H7 (cell line): ENCODE measurements around the gene HES5. TPM values are rescaled to one million over a fixed set of nuclear protein-coding genes. Genes with fewer than 3 reads are reported as not detected.

Source experiments
- DNase-seq: peaks from one replicate; pipeline ENCODE4 v3.0.0; 2012
- H3K27me3 ChIP-seq: 2 replicates; pipeline ENCODE4 v1.6.0; 2011; ENCODE audit warnings: mild to moderate bottlenecking, low read length; ENCODE audit not compliant: control insufficient read depth, insufficient read depth
- H3K36me3 ChIP-seq: replicated peaks from 2 replicates; pipeline ENCODE4 v1.5.1; 2011; ENCODE audit warnings: low read length; ENCODE audit not compliant: control insufficient read depth, insufficient read depth
- H3K4me3 ChIP-seq: 2 replicates; pipeline ENCODE4 v1.5.1; 2011; ENCODE audit warnings: low read depth, mild to moderate bottlenecking, control low read depth, low read length, moderate library complexity; ENCODE audit not compliant: insufficient read depth
- total RNA-seq: library from RNA; depleted of rRNA; stranded (reverse); fragments of >200 nt; shearing (Covaris generic); gene quantifications from 2 replicates; pipeline ENCODE4 v1.2.3, GENCODE V29; 2014

The HES5 gene
- total RNA-seq, 1 experiment from 2014 or later = 0.07 TPM

DNA sequence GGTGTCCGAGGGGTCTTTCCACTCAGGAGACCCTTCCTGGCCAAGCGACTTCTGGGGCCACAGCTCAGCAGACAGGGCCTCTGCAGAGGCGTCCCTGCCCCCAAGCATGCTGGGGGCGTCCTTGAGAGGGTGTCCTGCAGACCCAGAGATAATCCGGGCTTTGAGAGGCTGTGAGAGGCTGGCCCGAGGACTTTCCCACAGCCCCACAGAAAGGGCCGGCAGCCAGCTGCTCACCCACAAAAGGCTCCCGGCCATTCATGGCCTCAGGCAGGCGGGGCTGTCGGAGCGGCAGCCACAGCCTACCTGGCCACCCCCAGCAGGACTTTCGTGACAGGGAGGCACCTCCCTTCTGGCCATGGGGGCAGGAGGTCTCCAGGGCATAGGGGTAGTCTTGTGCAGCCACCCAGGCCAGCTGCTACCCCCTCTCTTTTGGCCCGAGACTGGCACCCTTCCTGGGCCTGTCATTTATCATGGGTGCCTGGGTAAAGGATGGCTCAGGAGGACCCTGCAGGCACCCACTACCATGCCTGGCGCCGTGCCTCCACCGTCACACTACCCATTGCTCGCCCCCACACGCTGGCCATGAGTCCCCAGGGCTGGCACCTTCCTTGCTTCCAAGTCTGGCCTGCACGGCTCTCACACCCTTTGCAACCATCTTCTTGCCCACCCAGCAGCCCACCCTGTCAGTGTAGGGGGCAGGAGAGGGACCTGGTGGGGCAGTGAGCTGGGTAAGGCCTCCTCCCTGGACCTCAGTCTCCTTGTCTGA is 15.0 kb upstream of the HES5 start:
- Histone ChIP-seq H3K27me3 (peaks cover 13% of the 10 kb centered on the region), H3K4me3 (no peak overlapping the region), H3K36me3 (no peaks in the 10 kb centered on the region)
- peak; percentile 78 for DNase-seq

DNA sequence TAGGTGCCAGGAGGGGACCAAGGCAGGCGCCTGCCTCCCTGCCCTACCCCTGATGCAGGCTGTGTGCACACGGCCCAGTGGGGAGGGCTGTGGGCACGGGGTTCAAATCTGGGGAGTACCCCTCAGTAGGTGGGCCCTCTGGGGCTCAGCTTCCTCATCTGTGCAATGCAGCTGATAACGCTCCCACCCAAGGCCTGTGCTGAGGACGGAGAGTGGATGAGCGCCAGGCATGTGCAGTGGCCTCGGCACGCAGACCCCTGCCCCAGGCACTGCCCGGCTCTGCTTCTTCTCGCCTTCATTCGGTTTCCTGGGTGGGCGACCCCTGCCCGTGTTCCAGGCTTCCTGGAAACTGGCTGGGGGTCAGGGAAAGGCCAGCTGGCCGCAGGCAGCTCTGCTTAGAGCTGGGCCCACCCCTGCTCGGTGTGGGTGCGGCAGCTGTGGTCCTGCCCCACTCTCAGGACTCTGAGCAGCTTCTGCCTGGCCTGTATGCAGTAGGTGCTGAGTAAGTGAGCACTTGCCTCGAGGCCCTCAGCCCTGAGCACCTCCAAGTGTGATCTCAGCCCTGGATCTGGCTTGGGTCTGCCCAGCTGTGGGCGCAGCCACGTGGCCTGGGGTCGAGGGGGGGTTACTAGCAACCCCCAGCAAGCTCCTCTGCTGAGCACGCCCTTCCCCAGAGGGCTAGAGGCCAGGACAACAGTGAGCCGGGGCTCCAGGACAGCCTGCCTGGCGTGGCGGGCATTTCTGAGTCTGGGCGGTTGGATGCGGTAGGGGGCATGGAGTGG is 14.2 kb upstream of the HES5 start:
- Histone ChIP-seq H3K27me3 (peaks cover 15% of the 10 kb centered on the region), H3K4me3 (no peak overlapping the region), H3K36me3 (no peaks in the 10 kb centered on the region)
- no peak for DNase-seq

- H3K4me3 ChIP-seq = no peak overlapping the region
Measured at GRCh38 chr1:2543543-2544092, 13.6 kb upstream of the HES5 start.

GRCh38 chr1:2542246-2542915 is 12.3 kb upstream of the HES5 start:
- DNase-seq = no peak
- peaks cover 15% of the 10 kb centered on the region for H3K27me3 ChIP-seq
- H3K4me3 ChIP-seq = no peak overlapping the region
- no peaks in the 10 kb centered on the region for H3K36me3 ChIP-seq

More at GRCh38 chr1:2543543-2544092, 13.6 kb upstream of the HES5 start:
- Histone ChIP-seq H3K27me3 (peaks cover 15% of the 10 kb centered on the region), H3K36me3 (no peaks in the 10 kb centered on the region)
- DNase-seq = peak; percentile 79

DNA sequence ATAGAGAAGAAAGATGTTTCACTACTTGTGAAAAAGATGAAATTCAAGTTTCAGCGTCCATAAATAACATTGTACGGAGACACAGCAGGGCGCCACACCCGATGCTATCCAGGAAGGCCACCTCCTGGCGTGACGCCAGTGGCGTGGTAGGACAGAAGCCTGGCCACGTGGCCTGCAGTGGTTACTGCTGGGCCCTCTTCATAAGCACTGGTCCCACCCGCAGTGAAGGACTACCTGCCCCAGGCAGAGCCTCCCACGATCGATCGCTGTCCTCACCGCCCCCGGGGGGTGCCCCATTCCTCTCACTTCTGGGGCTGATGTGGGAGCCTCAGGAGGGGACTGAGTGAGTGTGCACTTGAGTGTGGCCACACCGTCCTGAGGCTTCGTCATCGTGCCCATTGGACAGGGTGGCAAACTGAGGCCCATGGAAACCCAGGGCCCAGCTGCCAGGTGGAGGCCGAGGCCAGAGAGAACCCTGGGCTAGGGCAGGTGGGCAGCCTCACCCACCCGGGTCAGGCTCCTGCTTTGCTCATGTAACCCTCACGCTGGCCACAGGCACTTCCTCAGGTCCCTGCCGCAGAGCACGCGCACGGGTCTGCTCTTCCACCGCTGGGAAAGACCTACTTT is 11.7 kb upstream of the HES5 start:
- Histone ChIP-seq H3K36me3 (no peaks in the 10 kb centered on the region), H3K27me3 (peaks cover 15% of the 10 kb centered on the region), H3K4me3 (no peak overlapping the region)
- DNase-seq = no peak

- Histone ChIP-seq H3K4me3 (peak overlapping the region; percentile 28), H3K27me3 (peaks cover 15% of the 10 kb centered on the region), H3K36me3 (no peaks in the 10 kb centered on the region)
- peak; percentile 92 for DNase-seq
Measured at GRCh38 chr1:2540816-2541492, 10.9 kb upstream of the HES5 start.

- DNase-seq = peak; percentile 87
- Histone ChIP-seq H3K36me3 (no peaks in the 10 kb centered on the region), H3K27me3 (peaks cover 19% of the 10 kb centered on the region), H3K4me3 (no peak overlapping the region)
Measured at GRCh38 chr1:2539312-2539907, 9.3 kb upstream of the HES5 start.

- no peak overlapping the region for H3K4me3 ChIP-seq
- DNase-seq = no peak
- peaks cover 19% of the 10 kb centered on the region for H3K27me3 ChIP-seq
- no peaks in the 10 kb centered on the region for H3K36me3 ChIP-seq
Measured at GRCh38 chr1:2538872-2539271, 8.8 kb upstream of the HES5 start.

- DNase-seq = no peak
- Histone ChIP-seq H3K36me3 (no peaks in the 10 kb centered on the region), H3K4me3 (no peak overlapping the region), H3K27me3 (peaks cover 19% of the 10 kb centered on the region)
Measured at GRCh38 chr1:2538376-2538775, 8.3 kb upstream of the HES5 start.

GRCh38 chr1:2537784-2538115 is 7.7 kb upstream of the HES5 start:
- Histone ChIP-seq H3K27me3 (peaks cover 22% of the 10 kb centered on the region), H3K4me3 (no peak overlapping the region), H3K36me3 (no peaks in the 10 kb centered on the region)
- no peak for DNase-seq

DNA sequence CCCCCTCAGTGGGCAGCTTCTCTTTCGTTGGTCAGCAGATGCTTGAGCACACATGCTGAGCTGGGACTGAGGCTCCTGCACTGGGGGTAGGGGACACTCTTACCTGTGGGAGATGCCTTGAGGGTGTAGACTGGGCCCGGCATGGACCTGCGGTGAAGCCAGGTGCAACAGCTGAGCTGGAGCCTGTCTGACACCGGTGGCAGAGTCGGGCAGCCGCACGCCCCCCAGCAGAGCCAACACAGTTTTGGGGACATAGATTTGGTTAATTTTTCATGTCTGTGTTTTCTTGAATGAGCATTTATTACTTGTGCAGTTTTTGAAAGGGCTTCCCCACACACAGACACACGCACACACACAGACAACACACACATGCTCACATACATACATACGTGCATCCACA is 5.9 kb upstream of the HES5 start:
- no peaks in the 10 kb centered on the region for H3K36me3 ChIP-seq
- DNase-seq = no peak
- peaks cover 31% of the 10 kb centered on the region for H3K27me3 ChIP-seq
- no peak overlapping the region for H3K4me3 ChIP-seq

- DNase-seq = peak; percentile 79
- H3K4me3 ChIP-seq = no peak overlapping the region
- H3K36me3 ChIP-seq = no peaks in the 10 kb centered on the region
- H3K27me3 ChIP-seq = peaks cover 35% of the 10 kb centered on the region
Measured at GRCh38 chr1:2535455-2535854, 5.4 kb upstream of the HES5 start.

DNA sequence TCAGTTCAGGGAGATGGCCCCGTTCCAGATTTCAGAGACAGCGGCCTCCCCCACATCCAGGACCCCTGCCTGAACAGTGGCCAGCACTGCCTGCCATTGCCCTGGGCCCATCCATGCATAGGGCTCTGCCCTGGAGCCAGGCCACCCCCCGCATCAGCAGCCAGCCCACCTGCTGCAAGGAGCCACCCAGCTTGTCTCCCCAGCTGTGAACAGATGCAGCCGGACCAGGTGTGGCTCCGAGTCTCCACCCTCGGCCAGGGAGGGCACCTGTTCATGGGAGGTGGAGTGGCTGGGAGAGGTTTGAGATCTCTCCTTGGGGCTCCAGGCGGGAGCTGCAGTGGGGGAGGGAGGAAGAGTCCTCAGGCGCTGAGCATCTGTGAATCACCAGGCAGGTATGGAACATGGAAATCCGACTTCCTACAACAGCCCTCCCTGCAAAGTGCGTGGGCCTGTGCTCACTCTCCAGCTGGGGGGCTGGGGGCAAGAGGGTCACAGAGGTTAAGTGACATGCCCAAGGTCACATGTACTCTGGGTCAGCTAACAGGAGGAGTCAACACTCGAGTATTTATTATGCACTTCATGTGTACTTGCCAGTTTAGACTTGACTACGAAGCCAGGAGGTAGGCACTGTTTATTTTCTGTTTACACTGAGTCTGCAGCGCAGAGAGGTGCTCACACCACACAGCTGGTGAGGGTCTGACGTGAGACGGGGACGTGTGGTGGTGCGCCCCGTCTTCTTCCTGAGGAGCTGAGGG is 4.8 kb upstream of the HES5 start:
- Histone ChIP-seq H3K36me3 (no peaks in the 10 kb centered on the region), H3K27me3 (peaks cover 34% of the 10 kb centered on the region), H3K4me3 (no peak overlapping the region)
- peak; percentile 81 for DNase-seq
